Caco-2 (cell line): ENCODE results near the gene MYL11. TPM values are rescaled to one million over a fixed set of nuclear protein-coding genes. Genes with fewer than 3 reads are reported as not detected.
A peak's percentile ranks its signal among the peaks of the same experiment; 100 is the strongest.

Experiments
- BruUV-seq: library from RNA; stranded (reverse); fragments of 400-500 nt; replicated peaks from 2 replicates; lab custom pipeline; 2021; lab: Mats Ljungman, UMichigan
- CTCF ChIA-PET: fragments of 300-600 bp; sonication (Branson Sonifier 250); formaldehyde crosslinking; loops from one replicate; lab custom pipeline; 2022; ENCODE audit warnings: antibody characterized with exemption; lab: Charles Lee
- POLR2A ChIA-PET: fragments of 300-600 bp; sonication (Branson Sonifier 250); formaldehyde crosslinking; loops from one replicate; lab custom pipeline; 2022; ENCODE audit warnings: antibody characterized with exemption; lab: Charles Lee
- DNase-seq, 2 experiments: peaks; one replicate each; pipeline versions ENCODE4 v3.0.0 to v3.0.0-alpha.2; 2020 to 2022
- H3K27me3 ChIP-seq: replicated peaks from 2 replicates; pipeline ENCODE4 v1.6.0; 2011; ENCODE audit warnings: low read length; ENCODE audit not compliant: control insufficient read depth, insufficient read depth
- H3K36me3 ChIP-seq: 2 replicates; pipeline ENCODE4 v1.5.1; 2011; ENCODE audit warnings: low read length; ENCODE audit not compliant: control insufficient read depth, insufficient read depth
- H3K4me1 ChIP-seq: fragments of 250-450 bp; sonication (Bioruptor Pico); 2 replicates; pipeline ENCODE4 v1.5.1; 2020; ENCODE audit warnings: mild to moderate bottlenecking
- H3K4me3 ChIP-seq: 2 replicates; pipeline ENCODE4 v1.5.1; 2011; ENCODE audit warnings: low read depth, mild to moderate bottlenecking, control low read depth, low read length
- H3K9me3 ChIP-seq: fragments of 250-450 bp; sonication (Bioruptor Pico); 2 replicates; pipeline ENCODE4 v1.5.1; 2020; ENCODE audit warnings: mild to moderate bottlenecking, moderate library complexity
- H3K27ac Mint-ChIP-seq: one replicate; pipeline ENCODE4 v1.8.0; 2022; ENCODE audit warnings: mixed read lengths; ENCODE audit not compliant: unreplicated experiment
- H3K27me3 Mint-ChIP-seq: one replicate; pipeline ENCODE4 v1.8.0; 2022; ENCODE audit warnings: mixed read lengths; ENCODE audit not compliant: insufficient read depth, unreplicated experiment
- H3K36me3 Mint-ChIP-seq: one replicate; pipeline ENCODE4 v1.8.0; 2022; ENCODE audit warnings: mild to moderate bottlenecking, mixed read lengths; ENCODE audit not compliant: insufficient read depth, unreplicated experiment
- H3K4me1 Mint-ChIP-seq: one replicate; pipeline ENCODE4 v1.8.0; 2022; ENCODE audit warnings: low read depth, mixed read lengths; ENCODE audit not compliant: unreplicated experiment
- H3K4me3 Mint-ChIP-seq: one replicate; pipeline ENCODE4 v1.8.0; 2022; ENCODE audit warnings: mild to moderate bottlenecking, moderate library complexity, mixed read lengths; ENCODE audit not compliant: unreplicated experiment
- H3K9me3 Mint-ChIP-seq: one replicate; pipeline ENCODE4 v1.8.0; 2022; ENCODE audit warnings: mixed read lengths; ENCODE audit not compliant: unreplicated experiment
- intact Hi-C: fragments of 100-400 bp; cut with micrococcal nuclease; formaldehyde crosslinking; loops from one replicate; pipeline ENCODE4 v1.10.0; 2022; ENCODE audit not compliant: unreplicated experiment
- total RNA-seq: library from RNA; stranded (reverse); gene quantifications from 2 replicates; pipeline ENCODE4 v1.2.3, GENCODE V29; 2022
- TF ChIP-seq, protein P1 (sequence below), 2 experiments: fragments of 200-600 bp in 1 of 2; IDR thresholded peaks; 1 replicate in 1 of 2; 2 replicates in 1 of 2; pipeline versions ENCODE4 v1.5.1 to v1.8.0; 2011 to 2022; ENCODE audit warnings: antibody characterized with exemption in 1 of 2, control low read depth in 1 of 2, inconsistent platforms in 1 of 2, low read depth in 1 of 2, low read length in 1 of 2, mild to moderate bottlenecking in 1 of 2, moderate library complexity in 1 of 2; ENCODE audit not compliant: insufficient read depth in 1 of 2, severe bottlenecking in 1 of 2, unreplicated experiment in 1 of 2

MYL11 gene
- total RNA-seq, 1 experiment from 2014 or later, result 2.9 TPM

- Histone ChIP-seq H3K4me3 (peak within 1 kb of the TSS; percentile 87), H3K4me1 (peaks cover 15% of the 10 kb centered on the region), H3K9me3 (no peaks in the 10 kb centered on the region), H3K36me3 (no peaks in the 10 kb centered on the region; the same call in 1 of the 2 replicates), H3K27me3 (no peaks in the 10 kb centered on the region)
- TF ChIP-seq, protein P1, sequence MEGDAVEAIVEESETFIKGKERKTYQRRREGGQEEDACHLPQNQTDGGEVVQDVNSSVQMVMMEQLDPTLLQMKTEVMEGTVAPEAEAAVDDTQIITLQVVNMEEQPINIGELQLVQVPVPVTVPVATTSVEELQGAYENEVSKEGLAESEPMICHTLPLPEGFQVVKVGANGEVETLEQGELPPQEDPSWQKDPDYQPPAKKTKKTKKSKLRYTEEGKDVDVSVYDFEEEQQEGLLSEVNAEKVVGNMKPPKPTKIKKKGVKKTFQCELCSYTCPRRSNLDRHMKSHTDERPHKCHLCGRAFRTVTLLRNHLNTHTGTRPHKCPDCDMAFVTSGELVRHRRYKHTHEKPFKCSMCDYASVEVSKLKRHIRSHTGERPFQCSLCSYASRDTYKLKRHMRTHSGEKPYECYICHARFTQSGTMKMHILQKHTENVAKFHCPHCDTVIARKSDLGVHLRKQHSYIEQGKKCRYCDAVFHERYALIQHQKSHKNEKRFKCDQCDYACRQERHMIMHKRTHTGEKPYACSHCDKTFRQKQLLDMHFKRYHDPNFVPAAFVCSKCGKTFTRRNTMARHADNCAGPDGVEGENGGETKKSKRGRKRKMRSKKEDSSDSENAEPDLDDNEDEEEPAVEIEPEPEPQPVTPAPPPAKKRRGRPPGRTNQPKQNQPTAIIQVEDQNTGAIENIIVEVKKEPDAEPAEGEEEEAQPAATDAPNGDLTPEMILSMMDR (IDR thresholded peaks at IDR 0.05; ENCODE audit: insufficient read depth in 1 of 2, low read depth in 1 of 2, low read length in 1 of 2, severe bottlenecking in 1 of 2, unreplicated experiment in 1 of 2), result no peak
- Mint-ChIP-seq H3K27me3 (no peaks in the 10 kb centered on the region), H3K27ac (peak within 1 kb of the TSS; percentile 94), H3K4me1 (peaks cover 7% of the 10 kb centered on the region), H3K9me3 (no peaks in the 10 kb centered on the region), H3K4me3 (peak within 1 kb of the TSS; percentile 87), H3K36me3 (peaks cover 7% of the 10 kb centered on the region)
- peak; percentile 89 to 92 for DNase-seq
- CTCF ChIA-PET, result interaction anchor here (1.0 to 2.3 kb wide), 6 partner anchors 9 to 37 kb away, joined by 3 to 14 read pairs (median 8); partner anchors contain the start of genes DCTPP1, TBC1D10B and ZNF48
- intact Hi-C loops, result loop anchor here (5.0 to 10.0 kb wide), 2 partner anchors 50 to 342 kb away; partner anchors contain the start of genes ALDOA and CD2BP2
- POLR2A ChIA-PET, result interaction anchor here (1.0 to 2.3 kb wide), 6 partner anchors 11 to 53 kb away, joined by 3 to 15 read pairs (median 6); partner anchors contain the start of genes DCTPP1, TBC1D10B and ZNF48
- no TSS peak for BruUV-seq
Observed at GRCh38 chr16:30407102-30407803, 32.7 kb downstream of the MYL11 start, which contains the start of gene ZNF771. TSS of gene ZNF771 (plus strand) at chr16:30407606. CDS start at chr16:30408054, 448 bp downstream.

DNA sequence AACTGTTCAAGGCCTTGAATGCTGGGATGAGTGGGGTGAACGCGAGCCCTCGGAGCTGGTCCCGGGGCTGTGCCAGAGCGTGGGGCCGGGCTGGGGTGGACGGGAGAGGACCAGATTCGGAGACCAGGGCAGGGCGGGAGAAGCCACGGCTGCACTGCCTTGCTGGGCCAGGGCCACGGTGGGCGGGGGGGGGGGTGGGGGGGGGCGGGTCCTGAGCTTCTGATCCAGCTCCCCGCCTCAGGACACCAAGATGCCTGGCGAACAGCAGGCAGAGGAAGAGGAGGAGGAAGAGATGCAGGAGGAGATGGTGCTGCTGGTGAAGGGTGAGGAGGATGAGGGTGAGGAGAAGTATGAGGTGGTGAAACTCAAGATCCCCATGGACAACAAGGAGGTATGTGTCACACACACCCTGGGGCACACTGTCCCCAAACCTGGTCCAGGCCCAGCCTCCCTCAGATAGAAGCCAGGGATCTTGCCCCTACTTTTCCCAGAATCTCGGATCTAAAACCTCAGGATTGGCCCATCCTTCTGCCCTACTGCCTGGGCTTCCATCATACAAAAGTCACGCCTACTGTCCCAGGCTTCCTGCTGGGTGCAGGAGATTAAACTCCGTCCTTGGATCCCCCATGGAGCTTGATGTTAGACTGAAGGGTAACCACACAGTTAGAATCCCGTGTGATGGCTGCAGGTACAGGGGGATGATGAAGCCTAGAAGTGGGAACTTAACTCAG lies 33.4 kb downstream of the MYL11 start:
- peaks cover 14% of the 10 kb centered on the region for H3K4me1 ChIP-seq
- ChIA-PET POLR2A (interaction anchor here (0.6 to 2.3 kb wide), 7 partner anchors 10 to 55 kb away, joined by 3 to 15 read pairs (median 5); partner anchors contain the start of genes DCTPP1, TBC1D10B and ZNF48), CTCF (interaction anchor here (1.0 to 2.3 kb wide), 6 partner anchors 8 to 44 kb away, joined by 3 to 14 read pairs (median 8); partner anchors contain the start of genes DCTPP1, TBC1D10B and ZNF48)
- H3K27me3 ChIP-seq, result no peaks in the 10 kb centered on the region
- no peaks in the 10 kb centered on the region for H3K27me3 Mint-ChIP-seq
- no peaks in the 10 kb centered on the region; the same call in 1 of the 2 replicates for H3K36me3 ChIP-seq
- TF ChIP-seq, protein P1 (IDR thresholded peaks at IDR 0.05; ENCODE audit: insufficient read depth in 1 of 2, low read depth in 1 of 2, low read length in 1 of 2, severe bottlenecking in 1 of 2, unreplicated experiment in 1 of 2), result no peak
- no peak for DNase-seq
- no peaks in the 10 kb centered on the region for H3K9me3 Mint-ChIP-seq
- BruUV-seq, result TSS peak; percentile 53
- peaks cover 7% of the 10 kb centered on the region for H3K36me3 Mint-ChIP-seq
- H3K4me1 Mint-ChIP-seq, result peaks cover 5% of the 10 kb centered on the region
- H3K4me3 ChIP-seq, result peak overlapping the region; percentile 87
- no peaks in the 10 kb centered on the region for H3K9me3 ChIP-seq
- H3K27ac Mint-ChIP-seq, result no peak overlapping the region
- H3K4me3 Mint-ChIP-seq, result peak overlapping the region; percentile 87
- intact Hi-C loops, result loop anchor here (5.0 to 10.0 kb wide), 2 partner anchors 51 to 343 kb away; partner anchors contain the start of genes ALDOA and CD2BP2
